Measurements from ENCODE around the gene MOSPD3.
"Not testable (repeated sequence)": the region's sequence is repeated elsewhere in the genome, so short reads cannot be mapped to it uniquely, and the experiment has no call there.

MOSPD3 gene

DNA sequence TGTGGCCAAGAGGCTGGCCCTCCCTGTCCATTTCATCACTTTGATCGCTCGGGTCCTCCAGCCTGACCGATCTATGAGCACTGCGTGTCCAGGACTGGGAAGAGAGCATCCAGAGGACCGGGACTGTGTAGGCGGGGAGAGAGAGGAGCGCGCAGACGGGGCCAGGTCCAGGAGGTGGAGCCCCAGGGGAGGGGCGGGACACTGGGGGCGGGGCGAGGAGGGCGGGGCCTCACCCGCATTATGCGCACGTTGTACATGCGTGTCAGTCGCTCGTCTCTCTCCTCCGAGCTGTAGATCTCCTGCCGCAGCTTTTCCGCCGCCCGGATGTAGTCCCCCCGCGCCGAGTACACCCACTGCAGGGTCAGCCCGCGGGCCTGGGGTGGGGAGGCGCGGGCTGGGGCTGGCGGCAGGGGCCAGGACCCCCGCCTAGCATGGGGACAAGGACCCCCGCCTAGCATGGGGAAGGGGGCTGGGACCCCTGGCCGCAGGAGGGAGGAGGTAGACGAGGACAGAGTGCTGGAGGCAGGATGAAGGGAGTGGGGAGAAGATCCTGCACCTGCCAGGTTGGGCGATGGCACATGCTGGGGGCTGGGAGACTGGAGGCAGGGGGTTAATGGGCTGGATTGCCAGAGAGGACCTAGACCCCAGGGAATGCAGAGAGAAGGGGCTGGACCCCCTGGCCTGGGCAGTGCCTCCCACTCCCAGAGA, 14.3 kb downstream of the MOSPD3 start:
- peak; percentile 82 for DNase-seq

DNA sequence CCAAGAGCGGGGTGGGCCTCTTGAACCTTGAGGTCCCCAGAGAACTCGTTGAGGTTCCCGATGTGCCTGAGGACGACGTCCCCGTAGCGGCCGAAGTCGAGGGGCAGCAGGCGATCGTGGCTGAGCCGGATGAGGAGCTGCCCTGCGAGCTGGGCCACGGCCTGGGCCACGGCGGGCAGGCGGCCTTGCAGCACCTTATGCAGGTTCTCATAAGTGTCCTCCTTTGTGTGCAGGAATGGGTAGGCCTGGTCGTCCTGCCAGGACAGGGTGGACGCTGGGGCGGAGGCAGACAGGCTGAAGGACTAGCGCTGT, 14.9 kb downstream of the MOSPD3 start:
- DNase-seq, result no peak

DNA sequence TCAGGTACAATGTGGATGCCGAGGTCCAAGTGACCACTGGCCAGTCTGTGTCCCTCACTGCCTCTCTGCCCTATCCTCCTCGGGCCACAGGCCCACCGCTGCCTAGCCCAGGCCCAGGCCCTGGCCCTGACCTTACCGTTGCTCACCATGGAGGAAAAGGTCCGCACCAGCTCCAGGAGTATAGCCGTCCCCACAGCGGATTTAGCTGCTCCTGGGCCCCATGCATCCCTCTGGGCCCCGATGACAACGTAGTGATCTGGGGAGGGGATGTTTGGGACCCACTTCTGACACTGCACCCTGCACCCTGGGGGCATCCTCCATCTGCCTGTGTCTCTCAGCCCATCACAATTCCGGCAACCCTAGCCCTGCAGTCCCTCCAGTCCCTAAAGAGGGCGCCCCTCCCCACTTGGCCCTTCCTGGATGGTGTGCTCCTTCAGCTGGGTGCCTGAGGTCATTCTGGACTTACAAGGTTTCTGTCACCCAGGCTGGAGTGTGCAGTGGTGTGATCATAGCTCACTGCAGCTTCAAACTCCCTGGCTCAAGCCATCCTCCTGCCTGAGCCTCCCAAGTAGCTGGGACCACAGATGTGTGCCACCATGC, 16.9 kb downstream of the MOSPD3 start:
- DNase-seq, result no peak

DNA sequence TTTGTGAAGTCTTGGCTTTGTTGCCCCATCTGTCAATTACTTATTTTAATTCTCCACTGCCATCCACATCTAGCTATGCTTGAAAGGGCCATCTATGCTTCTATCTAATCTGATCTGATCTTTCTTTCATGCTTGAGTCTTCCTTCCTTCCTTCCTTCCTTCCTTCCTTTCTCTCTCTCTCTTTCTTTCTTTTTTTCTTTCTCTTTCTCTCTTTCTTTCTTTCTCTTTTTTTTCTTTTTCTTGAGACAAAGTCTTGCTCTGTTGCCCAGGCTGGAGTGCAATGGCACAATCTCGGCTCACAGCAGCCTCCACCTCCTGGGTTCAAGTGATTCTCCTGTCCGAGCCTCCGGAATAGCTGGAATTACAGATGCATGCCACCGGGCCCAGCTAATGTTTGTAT, 17.7 kb downstream of the MOSPD3 start:
- no peak for DNase-seq

DNA sequence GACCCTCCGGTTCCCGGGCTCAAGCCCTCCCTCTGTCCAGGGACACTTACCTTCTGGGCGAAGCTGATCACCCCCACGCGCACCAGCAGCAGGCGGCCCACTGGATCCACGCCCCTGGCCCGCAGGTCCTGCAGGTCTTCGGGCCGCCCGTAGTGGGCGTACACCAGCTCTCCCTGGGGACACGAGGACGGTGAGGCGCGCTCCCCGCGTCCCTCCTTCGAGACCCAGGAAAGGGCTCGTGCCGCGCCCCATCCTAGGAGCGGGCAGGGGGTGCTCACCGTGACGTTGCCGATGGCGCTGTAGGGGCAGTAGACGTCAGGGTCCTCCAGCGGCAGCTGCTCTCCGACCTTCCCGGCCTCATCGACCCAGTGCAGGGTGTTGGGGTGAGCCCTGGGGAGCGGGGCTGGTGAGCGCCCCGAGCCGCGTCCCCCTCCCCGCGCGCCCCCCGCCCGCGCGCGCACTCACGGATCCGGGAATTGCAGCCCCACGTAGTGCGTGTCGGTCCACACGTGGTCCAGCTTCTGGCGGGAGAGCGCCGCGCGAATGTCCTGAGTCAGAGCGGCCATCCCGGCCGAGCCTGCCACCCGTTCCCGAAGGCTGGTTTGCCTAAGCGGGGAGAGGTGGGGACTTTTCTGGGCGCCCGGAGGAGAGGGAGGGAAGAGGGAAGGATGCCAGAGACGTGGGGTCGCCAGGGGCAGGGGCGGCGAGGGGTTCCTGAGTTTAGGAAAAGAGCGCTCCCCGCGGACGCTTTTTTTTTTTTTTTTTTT, 20.8 kb downstream of the MOSPD3 start:
- DNase-seq, result peak; percentile 65

DNA sequence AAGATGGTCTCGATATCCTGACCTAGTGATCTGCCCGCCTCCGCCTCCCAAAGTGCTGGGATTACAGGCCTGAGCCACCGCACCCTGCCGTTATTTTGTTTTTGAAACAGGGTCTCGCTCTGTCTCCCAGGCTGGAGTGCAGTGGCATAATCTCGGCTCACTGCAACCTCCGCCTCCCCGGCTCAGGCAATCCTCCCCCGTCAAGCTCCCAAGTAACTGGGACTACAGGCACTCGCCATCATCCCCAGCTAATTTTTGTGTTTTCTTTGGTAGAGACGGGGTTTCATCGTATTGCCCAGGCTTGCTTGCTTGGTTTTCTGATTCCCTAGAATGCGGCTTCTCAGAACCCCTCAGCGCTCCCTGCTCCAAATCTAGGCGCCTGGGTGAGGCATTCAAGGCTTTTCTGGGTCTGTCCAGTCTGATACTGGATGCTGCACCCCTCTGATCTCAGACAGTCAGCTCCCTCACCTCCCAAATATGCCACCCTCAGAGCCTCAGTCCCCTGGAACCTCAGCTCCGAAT, 27.7 kb downstream of the MOSPD3 start:
- no peak for DNase-seq

DNA sequence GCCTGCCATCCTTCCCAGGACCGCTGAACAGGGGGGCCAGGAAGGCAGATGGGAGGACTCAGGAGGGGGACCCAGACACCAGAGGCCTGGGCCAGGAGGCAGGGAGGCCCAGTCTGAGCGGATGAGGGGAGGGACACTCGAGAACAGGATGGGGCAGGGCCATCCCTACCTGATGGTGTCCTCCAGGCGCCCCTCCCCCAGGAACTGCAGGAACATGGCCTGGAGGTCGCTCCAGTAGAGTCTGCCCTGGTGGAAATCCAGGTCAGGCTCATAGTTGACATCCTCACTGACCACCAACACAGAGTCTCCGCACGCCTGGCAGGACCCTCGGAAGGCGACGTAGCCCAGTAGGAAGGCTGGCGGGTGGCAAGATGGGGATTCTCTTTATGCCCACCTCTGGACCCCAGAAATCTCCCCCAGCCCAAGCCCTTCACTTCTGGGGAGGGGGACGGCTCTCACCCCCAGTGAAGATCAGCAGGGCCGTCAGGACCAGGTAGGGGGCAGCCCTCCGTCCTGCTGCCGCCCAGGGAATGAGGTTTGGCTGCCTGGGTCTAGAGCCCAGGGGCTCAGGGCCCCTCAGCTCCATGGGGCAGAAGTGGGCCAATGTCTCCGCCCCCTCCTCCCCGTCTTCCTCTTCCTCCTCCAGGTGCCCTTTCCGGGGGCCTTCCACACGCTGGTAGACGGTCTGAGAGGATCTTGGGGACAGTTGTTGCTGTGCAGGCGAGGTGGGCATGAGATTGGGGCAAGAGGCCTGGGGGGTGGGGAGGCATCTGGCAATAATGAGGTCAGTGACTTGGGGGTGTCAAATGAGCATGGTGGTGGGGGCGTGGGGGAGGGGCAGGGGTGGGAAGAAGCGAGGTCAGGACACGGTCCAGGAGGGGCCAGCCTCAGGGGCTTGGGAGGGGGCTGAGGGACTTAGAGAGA, 28.4 kb downstream of the MOSPD3 start:
- no peak for DNase-seq

DNA sequence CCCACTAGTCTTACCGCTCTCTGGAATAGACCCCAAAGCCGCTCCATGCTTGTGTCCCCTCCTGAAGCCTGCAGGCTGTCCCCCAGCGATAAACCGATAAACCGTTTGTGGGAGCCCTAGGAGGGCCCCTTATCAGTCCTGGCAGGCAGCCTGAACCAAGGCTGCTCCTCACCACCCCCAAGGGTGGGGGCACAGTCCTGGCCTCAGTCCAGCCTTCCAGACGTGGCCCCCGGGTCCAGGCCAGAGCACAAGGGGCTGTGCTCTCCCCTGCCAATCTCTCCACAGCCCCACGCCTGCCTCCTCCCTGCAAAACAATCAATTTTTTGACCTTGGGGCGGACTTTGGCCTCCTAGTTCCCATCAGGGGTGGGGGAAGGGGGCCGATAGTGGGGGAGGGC, 29.1 kb downstream of the MOSPD3 start, which contains the start of gene TFR2:
Gene TFR2, minus strand, starts transcription at position 90 of the 397 bp plus-strand sequence. Its CDS starts 43 bp downstream, at position 47.
- DNase-seq, result no peak

DNA sequence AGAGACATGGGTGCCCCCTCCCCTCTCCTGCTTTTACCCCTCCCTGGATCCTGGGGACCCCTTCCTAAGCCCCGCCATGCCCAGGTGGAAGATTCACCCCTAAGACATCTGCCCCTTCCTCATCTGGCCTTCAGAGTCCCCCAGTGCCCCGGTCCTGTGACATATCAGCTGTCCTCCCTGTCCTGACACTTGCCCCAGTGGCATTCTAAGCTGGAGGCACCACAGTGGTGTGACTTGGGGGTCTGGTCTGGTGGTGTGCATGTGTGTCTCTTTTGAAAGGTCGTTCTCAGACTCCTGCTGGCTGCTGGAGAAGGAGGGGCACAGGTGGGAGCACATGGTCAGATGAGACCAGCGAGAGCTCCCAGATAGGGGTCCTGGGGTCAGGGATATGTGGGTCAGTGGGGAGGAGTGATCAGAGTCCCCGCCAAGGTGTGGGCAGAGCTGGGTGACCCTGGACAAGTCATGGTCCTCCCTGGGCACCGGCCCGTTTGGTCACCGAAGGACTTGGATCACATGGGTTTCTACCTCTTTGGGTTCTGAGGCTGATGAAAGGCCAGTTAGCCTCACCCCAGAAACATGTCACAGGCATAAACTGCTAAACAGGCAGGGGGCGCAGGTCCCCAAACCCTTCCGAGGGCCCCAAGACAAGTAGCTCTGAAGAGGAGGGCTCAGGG, 29.7 kb downstream of the MOSPD3 start:
- no peak for DNase-seq

DNA sequence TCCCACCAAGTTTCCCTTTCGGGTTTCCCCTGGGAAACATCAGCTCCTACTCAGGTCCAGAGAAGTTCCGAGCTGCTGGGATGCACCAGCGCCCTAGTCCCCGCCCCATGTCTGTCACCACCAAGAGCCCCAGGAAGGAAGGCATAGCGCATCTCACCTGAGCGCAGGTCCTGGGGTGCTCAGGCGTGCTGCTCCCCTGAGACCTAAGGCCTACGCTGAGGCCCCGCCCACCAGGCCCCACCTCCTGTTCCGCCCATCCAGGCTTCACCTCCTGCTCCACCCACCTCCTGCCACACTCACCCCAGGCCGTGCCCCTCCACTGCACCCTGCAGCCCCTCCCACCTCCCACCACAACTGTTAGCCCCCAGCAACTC, 30.2 kb downstream of the MOSPD3 start:
- DNase-seq, result peak; percentile 22

DNA sequence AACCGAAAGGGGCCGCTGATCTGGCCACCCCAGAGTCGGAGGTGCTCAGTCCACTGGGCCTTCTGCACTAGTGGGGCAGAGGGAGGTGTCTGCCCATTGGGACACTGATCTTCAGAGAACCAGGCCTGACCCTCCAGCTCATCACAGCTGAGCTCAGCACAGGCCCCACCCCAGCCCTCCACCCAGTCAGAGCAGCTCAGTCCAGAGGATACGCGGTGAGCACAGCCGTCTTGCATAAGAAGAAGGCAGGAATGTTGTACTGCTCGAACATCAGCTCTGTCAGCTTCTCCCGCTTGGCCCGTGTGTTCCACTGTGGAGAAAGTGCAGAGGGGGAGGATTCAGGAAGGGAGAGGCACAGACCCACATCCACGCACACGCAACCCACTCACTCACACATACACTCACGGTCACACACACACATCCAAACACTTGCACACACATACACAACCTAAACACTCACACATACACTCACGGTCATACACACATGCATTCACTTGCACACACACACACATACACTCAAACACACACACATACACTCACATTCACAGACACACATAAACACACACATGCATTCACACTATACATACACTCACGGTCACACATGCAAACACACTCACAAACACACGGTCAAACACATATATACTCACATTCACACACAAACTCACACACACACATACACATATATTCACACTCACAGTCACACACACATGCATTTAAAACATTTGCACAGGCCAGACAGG, 37.7 kb downstream of the MOSPD3 start:
- DNase-seq, result no peak

DNA sequence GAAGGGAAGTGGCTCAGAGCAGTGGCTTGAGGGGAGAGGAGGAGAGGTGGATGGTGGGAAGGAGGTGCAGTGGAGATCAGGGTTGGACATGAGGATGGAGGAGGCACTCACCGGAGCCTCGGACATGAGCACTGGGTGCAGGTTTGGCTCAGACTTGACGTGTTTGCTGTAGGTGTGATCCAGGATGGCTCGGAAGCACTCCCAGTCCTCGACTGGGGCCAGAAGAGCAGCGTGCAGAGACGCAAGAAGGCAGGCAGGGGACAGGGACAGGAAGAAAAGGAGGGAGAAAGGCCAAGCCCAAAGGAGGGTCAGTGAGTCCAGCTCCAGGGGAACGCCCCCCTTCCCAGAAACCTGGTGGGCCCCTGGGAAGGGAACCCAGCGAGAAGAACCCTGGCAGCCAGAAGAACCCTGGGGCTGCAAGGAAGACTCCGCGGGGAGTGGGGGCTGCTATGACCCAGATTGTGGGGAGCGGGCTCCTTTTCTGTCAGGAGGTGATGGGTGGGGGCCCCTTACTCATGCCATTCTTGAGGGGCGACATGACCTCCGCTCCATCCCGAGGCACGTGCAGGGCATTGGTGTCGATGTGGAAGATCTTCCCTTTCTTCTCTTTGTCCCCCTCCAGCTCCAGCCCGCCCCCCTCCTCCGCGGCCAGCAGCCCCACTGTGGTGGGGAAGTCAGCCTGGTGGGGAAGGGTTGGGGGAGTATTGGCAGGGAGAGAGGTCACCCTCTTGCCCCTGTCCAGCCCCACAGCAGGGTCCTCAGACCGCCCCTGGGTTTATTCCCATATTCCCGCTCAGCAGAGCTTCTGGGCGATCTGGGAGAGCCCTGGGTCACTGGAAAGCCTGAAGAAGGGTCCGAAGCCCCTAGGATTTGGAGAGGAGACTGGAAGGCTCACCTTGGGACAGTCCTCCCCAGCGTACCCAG, 42.8 kb downstream of the MOSPD3 start:
- DNase-seq, result no peak

DNA sequence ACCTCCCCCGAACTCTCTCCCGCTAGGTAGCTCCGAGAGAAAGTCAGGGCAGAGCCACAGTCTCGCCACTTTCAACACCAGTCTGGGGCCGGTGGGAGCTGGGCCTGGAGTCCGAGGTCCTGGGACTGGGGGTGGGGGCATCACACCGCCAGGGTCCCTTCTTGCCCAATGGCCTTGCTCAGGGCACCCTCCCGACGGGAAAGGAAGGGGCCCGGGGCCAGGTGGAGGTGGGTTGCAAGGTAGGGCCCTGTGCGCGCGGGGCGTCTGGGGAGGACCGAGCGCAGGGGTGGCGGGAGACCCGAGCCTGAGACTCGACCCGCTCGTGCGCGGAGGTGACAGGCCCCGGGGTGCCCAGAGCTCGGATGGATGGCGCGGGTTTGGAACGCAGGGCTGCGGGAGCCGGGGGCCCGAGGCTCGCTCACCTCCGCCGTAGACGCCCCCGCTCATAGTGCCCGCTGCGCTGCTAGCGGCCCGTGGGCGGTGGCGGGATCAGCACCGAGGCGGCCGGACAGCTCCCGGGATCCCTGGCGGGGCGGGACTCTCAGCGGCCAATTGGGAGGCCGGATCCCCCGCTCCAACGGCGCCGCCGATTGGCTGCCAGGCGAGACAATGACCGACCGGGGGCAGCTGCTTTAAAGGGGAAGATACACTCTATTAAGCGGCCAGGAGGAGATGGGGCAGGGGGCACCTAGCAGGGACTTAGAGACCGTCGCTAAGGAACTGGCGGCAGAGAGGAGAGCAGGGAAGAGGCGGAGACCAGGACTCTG, 43.8 kb downstream of the MOSPD3 start, which contains the start of gene ACTL6B:
Gene ACTL6B, minus strand, starts transcription at position 541 of the 767 bp plus-strand sequence. Its CDS starts 94 bp downstream, at position 447.
- peak; percentile 56 for DNase-seq

DNA sequence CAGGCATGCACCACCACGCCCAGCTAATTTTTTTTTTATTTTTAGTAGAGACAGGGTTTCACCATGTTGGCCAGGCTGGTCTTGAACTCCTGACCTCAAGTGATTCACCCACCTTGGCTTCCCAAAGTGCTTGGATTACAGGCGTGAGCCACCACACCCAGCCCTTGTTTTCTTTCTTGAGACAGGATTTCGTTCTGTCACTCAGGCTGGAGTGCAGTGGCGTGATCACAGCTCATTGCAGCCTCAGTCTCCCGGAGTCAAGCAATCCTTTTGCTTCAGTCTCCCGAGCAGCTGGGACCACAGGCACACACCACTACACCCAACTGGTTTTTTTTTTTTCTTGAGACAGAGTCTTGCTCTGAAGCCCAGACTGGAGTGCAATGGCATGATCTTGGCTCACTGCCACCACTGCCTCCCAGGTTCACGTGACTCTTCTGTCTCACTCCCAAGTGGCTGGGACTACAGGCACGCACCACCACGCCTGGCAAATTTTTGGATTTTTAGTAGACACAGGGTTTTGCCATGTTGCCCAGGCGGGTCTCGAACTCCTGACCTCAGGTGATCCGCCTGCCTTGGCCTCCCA, 49.9 kb downstream of the MOSPD3 start:
- DNase-seq, result not testable (repeated sequence)
